Measurements from ENCODE around the gene CYP17A1.

DNA sequence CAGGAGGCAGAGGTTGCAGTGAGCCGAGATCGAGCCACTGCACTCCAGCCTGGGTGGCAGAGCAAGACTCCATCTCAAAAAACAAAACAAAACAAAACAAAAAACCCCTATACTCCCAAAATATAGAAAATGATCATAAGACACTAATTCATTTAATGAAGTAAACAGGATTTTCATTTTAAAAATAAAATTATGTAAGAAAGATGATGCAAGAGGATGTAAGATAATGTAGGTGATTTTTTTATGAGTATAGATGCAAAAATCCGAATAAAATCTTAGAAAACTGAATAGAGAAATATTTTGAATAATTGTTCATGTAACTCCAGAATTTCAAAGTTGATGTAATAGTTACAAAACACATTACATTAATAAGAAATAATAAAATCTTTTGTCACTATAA is 28.4 kb upstream of the CYP17A1 start:
- TF ChIP-seq, protein P1, sequence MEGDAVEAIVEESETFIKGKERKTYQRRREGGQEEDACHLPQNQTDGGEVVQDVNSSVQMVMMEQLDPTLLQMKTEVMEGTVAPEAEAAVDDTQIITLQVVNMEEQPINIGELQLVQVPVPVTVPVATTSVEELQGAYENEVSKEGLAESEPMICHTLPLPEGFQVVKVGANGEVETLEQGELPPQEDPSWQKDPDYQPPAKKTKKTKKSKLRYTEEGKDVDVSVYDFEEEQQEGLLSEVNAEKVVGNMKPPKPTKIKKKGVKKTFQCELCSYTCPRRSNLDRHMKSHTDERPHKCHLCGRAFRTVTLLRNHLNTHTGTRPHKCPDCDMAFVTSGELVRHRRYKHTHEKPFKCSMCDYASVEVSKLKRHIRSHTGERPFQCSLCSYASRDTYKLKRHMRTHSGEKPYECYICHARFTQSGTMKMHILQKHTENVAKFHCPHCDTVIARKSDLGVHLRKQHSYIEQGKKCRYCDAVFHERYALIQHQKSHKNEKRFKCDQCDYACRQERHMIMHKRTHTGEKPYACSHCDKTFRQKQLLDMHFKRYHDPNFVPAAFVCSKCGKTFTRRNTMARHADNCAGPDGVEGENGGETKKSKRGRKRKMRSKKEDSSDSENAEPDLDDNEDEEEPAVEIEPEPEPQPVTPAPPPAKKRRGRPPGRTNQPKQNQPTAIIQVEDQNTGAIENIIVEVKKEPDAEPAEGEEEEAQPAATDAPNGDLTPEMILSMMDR (IDR thresholded peaks at IDR 0.05): no peak
- TF ChIP-seq EP300 (IDR thresholded peaks at IDR 0.05): no peak
- TF ChIP-seq POLR2A (IDR thresholded peaks at IDR 0.05): no peak

Data from ovary (tissue), 3 donors.